Gastrocnemius medialis (tissue), 4 donors: ENCODE measurements around the gene ZSCAN21.

Experiments used
- CTCF ChIP-seq, 5 experiments: fragments of 450-650 bp in 3 of 5; fragments of 200-600 bp in 2 of 5; sonication (generic) in 2 of 5; IDR thresholded peaks in 4 of 5; conservative IDR thresholded peaks in 1 of 5; 1 replicate in 4 of 5; 2 replicates in 1 of 5; pipeline ENCODE4 v1.5.1; 2016 to 2019; ENCODE audit warnings: antibody characterized with exemption in 5 of 5, mild to moderate bottlenecking in 3 of 5, moderate library complexity in 3 of 5
- POLR2A ChIP-seq, 2 donors: fragments of 450-650 bp; IDR thresholded peaks; one replicate each; pipeline ENCODE4 v1.6.1; 2017; ENCODE audit warnings: antibody characterized with exemption in 2 of 2, mild to moderate bottlenecking in 2 of 2, moderate library complexity in 2 of 2

GRCh38 chr7:100085515-100085914 lies 35.9 kb downstream of the ZSCAN21 start:
- no peak for TF ChIP-seq CTCF (IDR thresholded peaks at IDR 0.05 in 4 of 5, conservative IDR thresholded peaks at IDR 0.05 in 1 of 5)
- TF ChIP-seq POLR2A (IDR thresholded peaks at IDR 0.05), result no peak
